GM18502 (cell line): Measurements from ENCODE around the gene MINDY4.

Experiments
- ATAC-seq: cut with Tn5 transposase; IDR thresholded peaks from one replicate; pipeline ENCODE4 v1.9.1; 2021; ENCODE audit warnings: mild to moderate bottlenecking; ENCODE audit not compliant: unreplicated experiment, poor library complexity

Gene MINDY4

DNA sequence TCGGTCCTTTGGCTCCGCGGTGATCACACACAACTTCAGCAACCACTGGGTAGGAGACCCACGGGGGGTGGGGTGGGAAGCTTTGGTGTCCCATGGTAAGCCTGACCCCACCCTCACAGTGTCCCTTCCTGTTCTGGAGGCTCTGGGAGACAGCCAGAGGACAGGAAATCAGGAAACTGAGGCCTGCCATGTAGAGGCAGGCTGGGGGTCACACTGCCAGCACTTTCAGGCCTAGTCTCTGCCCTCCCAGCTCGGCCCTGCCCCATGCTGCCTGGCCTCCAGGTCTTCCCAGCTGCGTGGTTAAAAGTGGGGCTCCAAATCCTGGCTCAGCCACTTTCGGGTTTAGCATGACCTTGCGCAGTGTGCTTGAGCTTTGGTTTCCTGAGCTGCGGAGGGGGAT lies 151.4 kb downstream of the MINDY4 start:
- ATAC-seq, result no peak

GRCh38 chr7:30923009-30923773 lies 152.0 kb downstream of the MINDY4 start:
- ATAC-seq, result no peak

DNA sequence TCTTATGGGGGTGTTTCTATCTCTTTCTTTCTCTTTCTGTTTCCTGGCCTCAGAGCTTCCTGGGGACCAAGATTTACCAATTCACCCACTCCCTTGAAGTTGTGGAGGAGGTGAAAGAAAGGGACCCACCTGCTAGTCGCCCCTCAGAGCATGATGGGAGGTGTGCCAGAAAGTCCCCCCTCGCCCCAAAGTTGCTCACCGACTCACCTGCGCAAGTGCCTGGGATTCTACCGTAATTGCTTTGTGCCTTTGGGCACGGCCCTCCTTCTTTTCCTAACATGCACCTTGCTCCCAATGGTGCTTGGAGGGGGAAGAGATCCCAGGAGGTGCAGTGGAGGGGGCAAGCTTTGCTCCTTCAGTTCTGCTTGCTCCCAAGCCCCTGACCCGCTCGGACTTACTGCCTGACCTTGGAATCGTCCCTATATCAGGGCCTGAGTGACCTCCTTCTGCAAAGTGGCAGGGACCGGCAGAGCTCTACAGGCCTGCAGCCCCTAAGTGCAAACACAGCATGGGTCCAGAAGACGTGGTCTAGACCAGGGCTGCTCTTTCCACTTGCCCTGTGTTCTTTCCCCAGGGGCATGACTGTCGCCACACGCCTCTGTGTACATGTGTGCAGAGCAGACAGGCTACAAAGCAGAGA lies 152.7 kb downstream of the MINDY4 start:
- ATAC-seq, result no peak

DNA sequence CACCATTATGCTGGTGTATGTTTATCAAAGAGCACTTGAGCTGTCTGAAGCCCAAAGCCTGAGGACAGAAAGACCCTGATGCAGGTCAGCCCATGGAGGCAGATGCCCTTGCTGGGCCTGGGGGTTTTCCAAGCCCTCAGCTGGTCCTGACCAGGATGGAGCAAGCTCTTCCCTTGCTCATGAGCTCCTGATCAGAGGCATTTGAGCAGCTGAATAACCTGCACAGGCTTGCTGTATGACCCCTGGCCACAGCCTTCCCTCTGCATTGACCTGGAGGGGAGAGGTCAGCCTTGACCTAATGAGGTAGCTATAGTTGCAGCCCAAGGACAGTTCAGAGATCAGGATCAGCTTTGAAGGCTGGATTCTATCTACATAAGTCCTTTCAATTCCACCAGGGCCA lies 153.4 kb downstream of the MINDY4 start:
- no peak for ATAC-seq

DNA sequence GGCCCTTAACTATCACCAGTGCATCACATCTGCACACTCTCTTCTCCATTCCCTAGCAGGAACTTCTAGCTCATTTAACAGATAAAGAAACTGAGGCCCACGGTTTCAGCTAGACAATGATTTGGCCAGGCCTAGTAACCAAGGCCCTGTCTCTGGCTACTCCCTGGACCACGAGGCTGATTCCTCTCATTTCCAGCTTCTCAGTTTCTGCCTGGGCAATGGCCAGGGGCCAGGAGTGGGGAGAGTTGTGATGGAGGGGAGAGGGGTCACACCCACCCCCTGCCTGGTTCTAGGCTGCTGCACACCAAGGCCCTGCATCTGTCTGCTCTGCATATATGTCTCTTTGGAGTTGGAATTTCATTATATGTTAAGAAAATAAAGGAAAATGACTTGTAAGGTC lies 153.9 kb downstream of the MINDY4 start:
- ATAC-seq, result no peak

DNA sequence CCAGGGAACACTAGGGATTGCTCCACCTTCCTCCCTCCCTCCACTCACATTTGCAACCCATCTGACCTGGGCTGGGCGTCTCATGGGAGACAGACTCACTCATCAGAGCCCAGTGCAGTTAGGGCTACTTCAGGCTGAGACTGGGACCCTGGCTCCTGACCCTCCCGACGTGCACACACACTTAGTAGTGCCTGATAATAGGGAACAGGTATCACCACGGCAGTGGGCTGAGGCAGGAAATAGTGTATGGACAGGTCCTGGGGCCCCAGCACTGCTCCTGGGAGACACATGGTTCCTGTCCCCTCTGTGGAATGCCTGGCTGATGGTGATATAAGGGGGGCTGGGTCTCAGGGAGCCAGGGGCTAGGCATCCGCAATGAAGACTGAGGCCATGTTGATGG lies 154.7 kb downstream of the MINDY4 start:
- ATAC-seq, result no peak

- ATAC-seq, result no peak
Observed at GRCh38 chr7:30926313-30926712, 155.1 kb downstream of the MINDY4 start.

- ATAC-seq, result no peak
Observed at GRCh38 chr7:30927040-30927439, 155.8 kb downstream of the MINDY4 start.

DNA sequence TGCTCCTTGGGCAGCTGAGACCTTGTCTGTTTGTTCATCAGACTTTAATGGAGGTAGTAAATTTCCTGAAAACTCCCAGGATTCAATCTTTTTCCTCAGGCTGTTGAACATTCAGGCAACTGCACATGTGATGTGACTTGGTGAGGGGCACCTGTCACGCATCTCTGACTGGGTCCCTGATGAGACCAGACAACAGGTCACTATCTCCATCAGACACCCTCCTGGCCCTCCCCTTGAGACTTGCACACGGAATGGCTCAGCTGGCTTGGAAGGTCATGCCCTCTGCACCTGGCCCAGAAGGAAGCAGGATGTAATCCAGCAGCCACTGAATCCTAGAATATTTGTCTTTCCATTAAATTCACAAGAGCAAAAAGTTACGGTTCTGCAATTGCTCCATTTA lies 156.3 kb downstream of the MINDY4 start:
- ATAC-seq, result no peak

- ATAC-seq, result no peak
Observed at GRCh38 chr7:30928254-30928872, 157.1 kb downstream of the MINDY4 start.

DNA sequence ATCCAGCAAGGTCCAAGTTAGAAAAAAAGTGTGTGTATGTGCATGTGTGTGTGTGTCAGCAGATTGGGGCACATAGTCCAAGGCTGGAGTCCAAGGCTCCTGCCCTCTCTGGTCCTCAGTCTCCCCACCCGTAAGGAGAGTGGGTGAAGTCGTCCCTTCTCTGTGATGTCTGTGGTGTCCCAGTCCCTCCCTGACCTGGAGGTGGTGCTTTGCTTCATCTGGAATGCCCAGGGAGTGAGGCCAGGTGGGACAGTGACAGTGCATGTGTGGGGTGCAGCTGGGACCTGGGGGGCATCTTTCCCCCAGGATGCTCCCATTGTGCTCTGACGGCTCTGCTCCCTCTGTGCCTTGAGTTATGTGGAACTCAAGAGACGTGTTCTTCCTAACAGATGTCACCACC lies 158.5 kb downstream of the MINDY4 start:
- no peak for ATAC-seq

GRCh38 chr7:30930621-30931020 lies 159.4 kb downstream of the MINDY4 start:
- ATAC-seq, result no peak

DNA sequence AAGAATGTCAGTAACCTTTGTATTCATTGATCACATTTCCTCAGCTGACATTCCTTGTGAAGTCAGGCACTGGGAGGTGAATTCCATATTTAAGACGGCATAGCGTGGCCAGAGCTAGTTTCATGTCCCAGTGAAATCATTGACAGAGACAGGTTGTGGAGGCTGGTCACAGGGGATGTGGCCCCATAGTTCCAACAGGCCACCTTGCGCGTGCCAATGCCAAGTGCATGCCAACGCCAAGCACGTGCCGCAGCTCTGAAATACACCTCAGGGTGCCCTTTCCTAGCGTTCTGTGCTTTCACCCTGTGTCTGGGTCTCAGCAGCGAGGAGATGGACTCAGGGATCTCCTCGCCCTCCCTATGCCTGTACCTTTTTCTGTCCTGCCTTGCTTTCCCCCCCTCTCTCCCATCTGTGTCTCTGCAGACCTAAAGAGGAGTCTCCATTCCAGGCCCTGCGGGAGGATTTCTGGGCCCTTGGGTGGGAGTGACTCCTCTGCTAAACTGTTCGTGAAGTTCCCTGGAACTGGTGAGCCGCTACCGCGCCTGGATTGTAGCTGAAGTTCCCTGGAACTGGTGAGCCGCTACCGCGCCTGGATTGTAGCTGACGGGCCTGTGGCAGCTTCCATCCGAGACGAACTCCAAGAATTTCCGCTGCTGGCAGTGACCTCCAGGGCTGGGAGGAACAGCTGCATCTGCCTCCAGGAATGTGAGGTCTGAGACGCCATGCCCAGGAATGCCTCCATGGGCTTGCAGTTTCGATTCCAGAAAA lies 160.1 kb downstream of the MINDY4 start:
- no peak for ATAC-seq

- no peak for ATAC-seq
Observed at GRCh38 chr7:30931929-30932540, 160.8 kb downstream of the MINDY4 start.

- ATAC-seq, result no peak
Observed at GRCh38 chr7:30932562-30932961, 161.3 kb downstream of the MINDY4 start.

DNA sequence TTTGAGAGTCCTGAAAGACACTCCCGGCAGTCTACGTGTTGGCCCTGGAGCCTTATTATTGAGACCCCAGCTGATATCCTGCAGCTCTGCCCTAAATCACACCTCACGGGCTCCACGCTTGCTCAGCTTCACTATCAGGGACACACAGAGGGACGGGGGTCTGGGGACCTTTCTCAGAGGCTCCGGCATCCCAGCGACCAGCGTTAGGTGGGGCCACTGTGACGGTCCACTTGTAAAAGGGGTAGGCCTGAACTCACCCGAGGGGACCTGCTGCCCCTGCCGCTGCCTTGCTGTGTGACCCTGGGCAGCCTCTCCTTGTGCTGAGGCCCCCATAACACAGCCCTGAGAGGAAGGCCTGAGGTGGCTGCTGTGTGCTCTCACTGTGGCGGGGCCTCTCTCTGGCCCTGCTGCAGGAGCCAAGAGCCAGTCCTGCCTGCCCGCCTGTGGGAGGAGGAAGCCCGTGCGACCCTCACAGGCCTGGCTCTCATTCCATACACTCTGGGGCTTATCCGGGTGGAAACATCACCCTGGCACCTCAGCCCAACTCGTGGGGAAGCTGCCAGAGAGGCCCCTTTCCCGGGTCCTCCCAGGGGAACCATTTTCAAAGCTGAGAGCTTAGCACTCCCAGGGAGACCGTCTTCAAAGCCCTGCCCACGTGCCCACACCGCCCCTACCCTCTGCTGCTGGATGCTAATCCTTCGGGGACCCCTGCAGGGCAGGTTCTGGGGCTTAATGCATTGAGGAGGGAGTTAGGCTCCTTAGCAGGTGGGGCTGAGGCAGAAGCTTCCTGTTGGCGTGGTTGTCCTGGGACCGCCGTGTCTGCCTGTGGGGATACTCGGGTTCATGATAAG lies 162.1 kb downstream of the MINDY4 start:
- ATAC-seq, result no peak

GRCh38 chr7:30934225-30934624 lies 163.0 kb downstream of the MINDY4 start:
- ATAC-seq, result no peak

GRCh38 chr7:30934732-30935568 lies 163.7 kb downstream of the MINDY4 start:
- no peak for ATAC-seq

DNA sequence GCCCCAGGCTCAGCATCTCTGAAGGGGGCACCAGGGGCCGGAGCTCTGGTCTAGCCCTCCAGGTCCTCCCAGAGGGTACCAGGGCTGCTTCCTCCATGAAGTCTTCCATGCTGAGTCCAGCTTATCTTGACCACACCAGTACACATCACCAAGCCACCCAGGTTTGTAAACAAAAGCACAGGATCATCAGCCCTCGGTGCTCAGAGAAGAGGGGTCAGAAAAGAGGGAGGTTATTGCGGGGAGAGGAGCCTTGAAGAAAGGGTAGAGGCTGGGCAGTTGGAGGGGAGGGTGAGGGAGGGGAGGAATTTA lies 164.3 kb downstream of the MINDY4 start:
- no peak for ATAC-seq
